H9 (cell line): Measurements from ENCODE around the gene RPL22L1. TPM values are rescaled to one million over a fixed set of nuclear protein-coding genes. Genes with fewer than 3 reads are reported as not detected.

Experiments used
- DNase-seq: peaks from one replicate; pipeline ENCODE4 v3.0.0-alpha.2; 2017
- H2AFZ ChIP-seq: one replicate; pipeline ENCODE4 v1.6.1; 2013; ENCODE audit warnings: mild to moderate bottlenecking, low read length, control low read depth, moderate library complexity
- H2AK5ac ChIP-seq: 2 replicates; pipeline ENCODE4 v1.6.1; 2013; ENCODE audit warnings: low read length, control low read depth, mixed read lengths; ENCODE audit not compliant: insufficient read length
- H2BK120ac ChIP-seq: one replicate; pipeline ENCODE4 v1.6.1; 2013; ENCODE audit warnings: low read depth, mild to moderate bottlenecking, low read length, control low read depth, inconsistent platforms; ENCODE audit not compliant: poor library complexity, severe bottlenecking
- H2BK12ac ChIP-seq: 2 replicates; pipeline ENCODE4 v1.6.1; 2013; ENCODE audit warnings: low read length, control low read depth, mixed read lengths, low read depth; ENCODE audit not compliant: insufficient read length
- H2BK15ac ChIP-seq: 2 replicates; pipeline ENCODE4 v1.6.1; 2013; ENCODE audit warnings: low read depth, low read length, control low read depth
- H2BK20ac ChIP-seq: one replicate; pipeline ENCODE4 v1.6.1; 2013; ENCODE audit warnings: low read depth, mild to moderate bottlenecking, low read length, control low read depth, inconsistent platforms; ENCODE audit not compliant: poor library complexity, severe bottlenecking
- H2BK5ac ChIP-seq: 2 replicates; pipeline ENCODE4 v1.6.1; 2013; ENCODE audit warnings: low read length, control low read depth, mixed read lengths; ENCODE audit not compliant: insufficient read length
- H3K14ac ChIP-seq: 2 replicates; pipeline ENCODE4 v1.6.1; 2013; ENCODE audit warnings: low read length, control low read depth; ENCODE audit not compliant: insufficient read depth
- H3K18ac ChIP-seq: 2 replicates; pipeline ENCODE4 v1.6.1; 2013; ENCODE audit warnings: low read depth, mild to moderate bottlenecking, mixed read lengths, low read length, control low read depth; ENCODE audit not compliant: insufficient read length
- H3K23ac ChIP-seq: 2 replicates; pipeline ENCODE4 v1.6.1; 2013; ENCODE audit warnings: low read length, control low read depth, mixed read lengths, low read depth; ENCODE audit not compliant: insufficient read length
- H3K23me2 ChIP-seq: 2 replicates; pipeline ENCODE4 v1.6.1; 2013; ENCODE audit warnings: low read depth, mild to moderate bottlenecking, mixed read lengths, low read length, control low read depth; ENCODE audit not compliant: insufficient read length, poor library complexity, severe bottlenecking
- H3K27ac ChIP-seq: 2 replicates; pipeline ENCODE4 v1.5.1; 2013; ENCODE audit warnings: low read length, control low read depth, mixed read lengths, low read depth; ENCODE audit not compliant: insufficient read length
- H3K27me3 ChIP-seq: 2 replicates; pipeline ENCODE4 v1.6.1; 2013; ENCODE audit warnings: low read length, control low read depth, inconsistent platforms; ENCODE audit not compliant: insufficient read depth
- H3K4ac ChIP-seq: 2 replicates; pipeline ENCODE4 v1.6.1; 2013; ENCODE audit warnings: low read depth, mild to moderate bottlenecking, control low read depth, inconsistent platforms, low read length, moderate library complexity
- H3K4me1 ChIP-seq: 2 replicates; pipeline ENCODE4 v1.6.1; 2013; ENCODE audit warnings: low read length, control low read depth, inconsistent platforms; ENCODE audit not compliant: insufficient read depth
- H3K4me2 ChIP-seq: 2 replicates; pipeline ENCODE4 v1.6.1; 2013; ENCODE audit warnings: low read length, control low read depth, mixed read lengths; ENCODE audit not compliant: insufficient read length, insufficient read depth
- H3K56ac ChIP-seq: 2 replicates; pipeline ENCODE4 v1.6.1; 2013; ENCODE audit warnings: low read depth, mild to moderate bottlenecking, mixed read lengths, low read length, control low read depth; ENCODE audit not compliant: insufficient read length
- H3K79me1 ChIP-seq: 2 replicates; pipeline ENCODE4 v1.6.1; 2013; ENCODE audit warnings: low read depth, mild to moderate bottlenecking, moderate library complexity, low read length, control low read depth, inconsistent platforms; ENCODE audit not compliant: insufficient read depth, poor library complexity, severe bottlenecking
- H3K79me2 ChIP-seq: 2 replicates; pipeline ENCODE4 v1.6.1; 2013; ENCODE audit warnings: low read length, control low read depth, inconsistent platforms; ENCODE audit not compliant: insufficient read depth
- H3K9ac ChIP-seq: 2 replicates; pipeline ENCODE4 v1.6.1; 2013; ENCODE audit warnings: low read length, control low read depth, mixed read lengths; ENCODE audit not compliant: insufficient read length; ENCODE audit errors: extremely low read depth
- H3K9me3 ChIP-seq: one replicate; pipeline ENCODE4 v1.6.1; 2013; ENCODE audit warnings: low read depth, low read length, inconsistent platforms; ENCODE audit not compliant: control insufficient read depth
- H3T11ph ChIP-seq: one replicate; pipeline ENCODE4 v1.6.1; 2013; ENCODE audit warnings: mild to moderate bottlenecking, low read length, control low read depth, inconsistent platforms
- H4K20me1 ChIP-seq: one replicate; pipeline ENCODE4 v1.6.1; 2013; ENCODE audit not compliant: control insufficient read depth, insufficient read length, insufficient read depth
- H4K5ac ChIP-seq: 2 replicates; pipeline ENCODE4 v1.6.1; 2013; ENCODE audit warnings: low read depth, mild to moderate bottlenecking, mixed read lengths, low read length, control low read depth; ENCODE audit not compliant: insufficient read length
- H4K8ac ChIP-seq: replicated peaks from 2 replicates; pipeline ENCODE4 v1.6.1; 2013; ENCODE audit warnings: low read length, control low read depth, mixed read lengths, low read depth; ENCODE audit not compliant: insufficient read length
- H4K91ac ChIP-seq: 2 replicates; pipeline ENCODE4 v1.6.1; 2013; ENCODE audit warnings: low read depth, mild to moderate bottlenecking, moderate library complexity, mixed read lengths, low read length, control low read depth; ENCODE audit not compliant: insufficient read length
- H3K27ac Mint-ChIP-seq, 3 experiments: 2 replicates in 2 of 3; 3 replicates in 1 of 3; pipeline ENCODE4 v1.8.0; 2020 to 2021; ENCODE audit warnings: mixed read lengths in 3 of 3, mild to moderate bottlenecking in 1 of 3, moderate library complexity in 1 of 3
- H3K27me3 Mint-ChIP-seq: 2 replicates; pipeline ENCODE4 v1.8.0; 2021; ENCODE audit warnings: low read depth, mild to moderate bottlenecking, moderate library complexity, mixed read lengths
- H3K36me3 Mint-ChIP-seq, 3 experiments: 2 replicates in 2 of 3; 3 replicates in 1 of 3; pipeline ENCODE4 v1.8.0; 2020 to 2021; ENCODE audit warnings: low read depth in 3 of 3, mixed read lengths in 3 of 3; ENCODE audit not compliant: insufficient read depth in 1 of 3
- H3K4me1 Mint-ChIP-seq, 2 experiments: 2 replicates each; pipeline ENCODE4 v1.8.0; 2020; ENCODE audit warnings: mixed read lengths in 2 of 2
- H3K4me3 Mint-ChIP-seq, 2 experiments: 2 replicates in 1 of 2; 3 replicates in 1 of 2; pipeline ENCODE4 v1.8.0; 2020 to 2021; ENCODE audit warnings: mild to moderate bottlenecking in 2 of 2, mixed read lengths in 2 of 2, moderate library complexity in 1 of 2
- H3K9me3 Mint-ChIP-seq, 2 experiments: 2 replicates in 1 of 2; 3 replicates in 1 of 2; pipeline ENCODE4 v1.8.0; 2020; ENCODE audit warnings: mild to moderate bottlenecking in 2 of 2, mixed read lengths in 2 of 2, moderate library complexity in 1 of 2
- CTCF ChIP-seq: fragments of 200-600 bp; sonication (generic); conservative IDR thresholded peaks from 3 replicates; pipeline ENCODE4 v1.8.0; 2021; ENCODE audit warnings: antibody characterized with exemption, mild to moderate bottlenecking
- WGBS: extraction: QIAGEN DNeasy Blood & Tissue Kit; methylation state at CpG from one replicate; pipeline ENCODE4 v1.1.7; 2013; ENCODE audit warnings: missing lambda C conversion rate, low lambda C conversion rate, mixed read lengths; ENCODE audit not compliant: insufficient read length; ENCODE audit errors: extremely low coverage; 5-methylcytosine and 5-hydroxymethylcytosine counted together
- total RNA-seq: library from RNA; stranded (reverse); gene quantifications from 2 replicates; pipeline ENCODE4 v1.2.1, GENCODE V29; 2021

RPL22L1 gene
- total RNA-seq, 1 experiment from 2014 or later = 100 TPM

GRCh38 chr3:170903123-170903522, 33.1 kb upstream of the RPL22L1 start:
- DNase-seq = no peak
- Mint-ChIP-seq H3K4me1 (peaks cover 8 to 10% of the 10 kb centered on the region in 2 experiments), H3K9me3 (peaks cover under 1 to 4% of the 10 kb centered on the region in 2 experiments; a peak in 2 of 5 replicates), H3K27me3 (peaks cover 16% of the 10 kb centered on the region), H3K4me3 (no peak overlapping the region), H3K27ac (no peak overlapping the region), H3K36me3 (peaks cover 5 to 13% (median 8%) of the 10 kb centered on the region in 3 experiments; a peak in 6 of 7 replicates)
- Histone ChIP-seq H2AK5ac (no peak overlapping the region), H4K20me1 (no peaks in the 10 kb centered on the region), H2BK20ac (no peak overlapping the region), H3K23me2 (peaks cover 5% of the 10 kb centered on the region), H4K5ac (no peak overlapping the region), H3T11ph (no peak overlapping the region), H3K18ac (no peak overlapping the region), H2BK5ac (no peak overlapping the region), H2BK15ac (no peak overlapping the region), H3K4ac (no peak overlapping the region), H3K14ac (no peak overlapping the region), H3K9ac (no peak overlapping the region), H3K56ac (no peak overlapping the region), H3K9me3 (no peaks in the 10 kb centered on the region), H4K91ac (no peak overlapping the region), H3K23ac (no peak overlapping the region), H2BK12ac (no peak overlapping the region), H3K79me1 (no peaks in the 10 kb centered on the region), H3K4me2 (no peak overlapping the region), H3K79me2 (no peaks in the 10 kb centered on the region), H3K27me3 (no peaks in the 10 kb centered on the region), H3K4me1 (no peaks in the 10 kb centered on the region), H2AFZ (no peak overlapping the region), H4K8ac (no peak overlapping the region), H2BK120ac (no peak overlapping the region), H3K27ac (no peak overlapping the region)
- no peak for TF ChIP-seq CTCF
- no CpG with 5 or more reads among the region's 3 CpGs for WGBS
